NCI-H1092 (cell line): ENCODE data around the gene GNPDA2.

ENCODE experiments used
- DNase-seq: peaks from one replicate; lab custom pipeline; 2025; lab: John Stamatoyannopoulos, UW

The GNPDA2 gene

DNA sequence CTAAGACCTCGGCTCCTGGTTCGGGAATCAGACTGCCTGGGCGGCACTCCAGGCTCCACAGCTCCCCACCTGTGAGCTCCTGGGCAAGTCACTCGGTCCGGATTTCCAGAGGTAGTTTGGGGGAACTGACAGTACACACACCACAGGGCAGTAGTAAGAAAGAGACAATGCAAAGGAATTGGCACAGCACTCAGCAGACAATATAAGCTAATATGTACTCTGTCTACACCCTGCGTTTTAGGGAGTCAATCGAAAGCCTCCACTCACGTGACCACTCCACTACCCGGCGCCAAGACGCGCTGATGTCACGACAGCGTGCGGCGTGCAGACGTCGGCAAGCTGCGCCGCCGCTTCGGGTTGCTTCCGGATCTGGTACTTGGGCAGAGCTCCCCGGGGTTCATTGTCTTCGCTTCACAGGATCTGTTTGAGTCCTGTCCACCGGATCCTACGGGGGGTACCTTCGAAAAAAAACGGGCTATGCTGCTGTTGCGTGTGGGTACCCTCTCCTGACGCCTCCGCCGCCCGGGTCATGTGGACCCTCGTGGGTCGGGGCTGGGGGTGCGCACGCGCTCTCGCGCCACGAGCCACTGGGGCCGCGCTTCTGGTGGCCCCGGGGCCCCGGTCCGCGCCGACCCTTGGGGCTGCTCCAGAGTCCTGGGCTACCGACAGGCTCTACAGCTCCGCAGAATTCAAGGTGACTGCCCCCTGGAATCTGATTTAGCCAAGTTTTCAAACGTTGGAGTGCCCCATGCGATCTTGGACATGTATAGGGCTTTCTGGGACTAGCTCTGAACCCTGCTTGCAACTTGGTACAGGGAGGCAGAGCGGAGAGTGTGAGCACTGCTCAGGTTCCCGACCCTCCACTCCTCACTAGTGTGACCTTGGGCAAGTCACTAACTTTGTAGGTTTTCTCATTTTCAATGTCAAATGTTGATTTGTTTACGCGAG, 48.0 kb downstream of the GNPDA2 start, which contains the start of gene GUF1:
Gene GUF1 (plus strand): TSS at position 327 of the 948 bp plus-strand sequence. CDS start 203 bp downstream, at position 530.
- DNase-seq: peak; percentile 86

DNA sequence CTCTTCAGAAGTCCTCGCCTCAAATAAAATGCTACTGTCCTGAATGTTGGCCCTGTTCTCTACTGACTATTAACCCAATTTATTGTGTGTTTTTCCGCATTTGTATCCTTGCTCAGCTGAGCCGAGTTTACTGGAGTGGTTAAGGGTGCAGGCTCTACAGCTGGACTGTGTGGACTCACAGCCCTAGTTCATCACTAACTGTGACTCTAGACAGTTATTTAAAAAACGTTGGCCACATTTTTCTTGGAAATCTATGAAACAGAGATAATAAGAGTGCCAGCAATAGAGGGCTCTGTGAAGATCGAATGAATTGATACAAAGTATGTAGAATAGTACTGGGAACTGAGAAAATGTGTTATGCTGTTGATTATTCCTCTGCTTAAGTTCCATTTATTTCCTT, 51.0 kb downstream of the GNPDA2 start:
- no peak for DNase-seq

DNA sequence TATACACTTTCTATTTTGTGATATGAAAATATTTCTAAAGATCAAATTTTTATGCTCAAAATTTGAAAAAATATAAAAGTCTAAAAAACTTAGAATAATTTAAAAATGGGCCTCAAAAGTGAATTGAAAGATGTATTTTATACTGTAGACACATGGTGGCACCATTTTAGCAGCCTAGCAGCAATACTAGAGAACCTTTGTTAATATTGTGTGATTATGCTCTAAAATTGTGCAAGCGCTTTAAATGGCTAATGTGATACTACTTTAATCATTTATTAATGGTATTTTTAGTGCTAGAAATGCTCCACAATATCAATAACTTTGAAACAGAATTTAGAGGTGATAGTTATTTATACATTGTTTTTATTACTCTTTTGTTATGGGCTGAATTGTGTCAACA, 51.9 kb downstream of the GNPDA2 start:
- DNase-seq: no peak

DNA sequence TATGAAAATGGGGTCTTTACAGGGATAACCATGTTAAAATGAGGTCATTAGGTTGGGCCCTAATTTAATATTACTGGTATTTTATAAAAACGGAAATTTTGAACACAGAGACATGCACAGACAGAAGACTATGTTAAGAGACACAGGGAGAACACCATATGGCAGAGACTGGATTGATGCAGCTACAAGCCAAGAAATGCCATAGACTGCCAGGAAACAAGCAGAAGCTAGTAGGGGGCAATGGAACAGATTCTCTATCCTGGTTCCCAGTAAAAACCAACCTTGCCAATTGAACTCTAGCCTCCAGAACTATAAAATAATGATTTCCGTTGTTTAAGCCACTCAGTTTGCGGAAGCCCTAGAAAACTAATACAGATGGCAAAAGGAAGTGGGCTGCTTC, 54.7 kb downstream of the GNPDA2 start:
- no peak for DNase-seq

DNA sequence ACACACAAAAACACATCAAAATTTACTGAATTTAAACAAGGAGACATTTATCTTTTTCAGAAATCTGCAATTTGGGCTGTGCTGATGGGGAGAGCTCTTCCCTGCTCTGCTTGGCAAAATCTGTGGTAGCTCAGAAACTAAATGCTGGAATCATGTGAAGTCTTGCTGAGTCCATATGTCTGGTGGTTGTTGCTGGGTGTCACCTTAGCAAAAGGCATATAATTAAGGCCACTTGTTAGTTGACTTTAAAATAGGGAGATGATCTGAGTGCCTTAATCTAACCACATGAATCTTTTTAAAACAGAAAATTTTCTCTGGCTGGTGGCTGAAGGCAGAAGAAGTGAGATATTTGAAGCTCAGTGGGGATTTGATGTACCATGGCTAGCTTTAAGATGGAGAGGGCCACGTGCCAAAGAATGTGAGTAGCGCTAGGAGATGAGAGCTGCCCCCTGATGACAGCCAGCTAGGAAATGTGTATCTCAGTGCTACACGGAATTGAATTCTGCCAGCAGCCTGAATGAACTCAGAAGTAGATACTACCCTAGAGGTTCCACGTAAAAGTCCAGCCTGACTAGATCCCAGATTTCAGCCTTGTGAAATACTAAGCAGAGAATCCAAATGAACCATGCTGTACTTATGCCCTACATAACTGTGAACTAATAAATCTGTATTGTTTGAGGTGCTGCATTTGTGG, 55.7 kb downstream of the GNPDA2 start:
- no peak for DNase-seq

DNA sequence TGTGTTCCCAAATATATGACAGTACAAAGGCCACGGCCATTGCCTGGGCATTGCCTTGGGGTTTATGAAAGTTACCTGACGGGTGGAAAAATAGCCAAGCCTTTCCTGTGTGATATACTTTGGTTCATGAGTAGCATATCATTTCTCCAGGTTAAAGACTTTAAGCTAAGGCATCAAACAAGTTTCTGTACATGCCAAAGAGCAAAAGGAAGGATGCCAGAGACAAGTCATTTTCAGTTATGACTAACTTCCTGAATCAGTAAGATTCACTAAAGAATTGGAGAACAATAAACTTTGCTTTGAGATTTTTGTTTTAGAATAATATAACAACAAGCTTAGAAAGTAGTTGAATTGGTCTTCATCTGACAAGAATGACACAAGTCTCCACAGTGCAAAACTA, 57.8 kb downstream of the GNPDA2 start:
- DNase-seq: no peak

DNA sequence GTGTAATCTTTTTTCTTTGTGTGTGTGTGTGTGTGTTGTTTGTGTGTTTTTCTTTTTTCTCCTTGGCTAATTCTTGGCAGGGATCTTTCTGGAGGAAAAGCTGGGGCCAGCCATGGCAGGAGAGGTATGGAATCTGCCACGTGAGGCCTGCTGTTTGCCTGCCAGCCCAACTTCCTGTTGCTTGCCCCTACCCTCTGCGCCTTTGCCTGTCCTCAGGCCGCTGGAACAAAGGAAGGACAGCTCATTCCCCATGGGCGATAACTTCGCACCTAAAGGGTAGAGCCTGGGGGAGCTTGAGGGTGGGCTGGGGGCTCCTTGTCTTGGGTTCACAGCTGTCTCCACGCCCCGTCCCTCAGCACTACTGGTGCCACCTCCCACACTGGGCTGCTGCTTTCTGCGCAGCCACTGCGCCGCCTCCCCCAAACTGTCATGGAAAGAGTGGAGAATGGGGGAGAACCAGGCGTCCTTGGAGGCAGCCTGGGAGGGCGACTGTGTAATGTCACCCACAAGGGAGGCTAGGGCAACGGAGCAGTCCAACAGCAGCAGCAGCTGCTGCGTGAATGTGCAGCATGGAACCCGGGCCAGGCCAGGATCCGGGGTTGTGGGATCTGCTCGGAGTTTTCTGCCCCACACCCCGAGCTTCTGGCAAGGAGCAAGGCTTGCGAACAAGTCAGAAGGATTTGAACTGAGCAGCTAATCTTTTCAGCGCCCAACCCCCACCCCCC, 62.7 kb downstream of the GNPDA2 start:
- no peak for DNase-seq

DNA sequence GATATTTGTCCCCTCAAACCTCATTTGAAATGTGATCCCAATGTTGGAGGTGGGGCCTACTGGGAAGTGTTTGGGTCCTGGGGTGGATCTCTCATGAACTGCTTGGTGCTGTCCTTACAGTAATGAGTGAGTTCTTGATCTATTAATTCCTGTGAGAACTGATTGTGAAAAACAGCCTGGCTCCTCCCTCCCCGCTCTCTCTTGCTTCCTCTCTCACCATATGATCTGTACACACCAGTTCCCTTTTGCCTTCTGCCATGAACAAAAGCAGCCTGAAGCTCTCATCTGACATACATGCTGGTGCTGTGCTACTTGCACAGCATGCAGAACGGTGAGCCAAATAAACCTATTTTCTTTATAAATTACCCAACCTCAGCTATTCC, 63.7 kb downstream of the GNPDA2 start:
- no peak for DNase-seq

DNA sequence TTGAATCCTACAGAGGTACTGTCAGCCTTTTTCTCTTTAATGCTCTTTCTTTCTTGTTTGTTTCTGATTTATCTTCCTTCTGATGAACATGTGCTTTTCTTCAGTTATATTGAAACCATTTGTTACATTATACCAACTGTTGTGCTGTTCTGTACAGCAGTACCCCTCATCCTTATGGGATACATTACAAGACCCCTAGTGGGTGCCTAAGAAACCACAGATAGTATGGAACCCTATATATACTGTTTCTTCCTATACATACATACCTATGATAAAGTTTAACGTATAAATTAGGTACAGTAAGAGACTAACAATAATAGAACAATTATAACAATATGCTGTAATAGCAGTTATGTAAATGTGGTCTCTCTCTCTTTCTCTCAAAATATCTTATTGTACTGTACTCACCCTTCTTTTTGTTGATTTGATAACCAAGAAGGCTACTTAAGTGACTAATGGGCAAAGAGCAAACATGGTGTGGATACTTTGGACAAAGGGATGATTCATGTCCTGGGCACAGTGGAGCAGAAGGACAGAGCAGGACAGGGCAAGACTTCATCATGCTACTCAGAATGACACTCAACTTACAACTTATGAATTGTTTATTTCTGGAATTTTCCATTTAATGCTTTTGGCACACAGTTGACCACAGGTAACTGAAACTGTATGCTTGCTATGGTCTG, 64.3 kb downstream of the GNPDA2 start:
- no peak for DNase-seq

DNA sequence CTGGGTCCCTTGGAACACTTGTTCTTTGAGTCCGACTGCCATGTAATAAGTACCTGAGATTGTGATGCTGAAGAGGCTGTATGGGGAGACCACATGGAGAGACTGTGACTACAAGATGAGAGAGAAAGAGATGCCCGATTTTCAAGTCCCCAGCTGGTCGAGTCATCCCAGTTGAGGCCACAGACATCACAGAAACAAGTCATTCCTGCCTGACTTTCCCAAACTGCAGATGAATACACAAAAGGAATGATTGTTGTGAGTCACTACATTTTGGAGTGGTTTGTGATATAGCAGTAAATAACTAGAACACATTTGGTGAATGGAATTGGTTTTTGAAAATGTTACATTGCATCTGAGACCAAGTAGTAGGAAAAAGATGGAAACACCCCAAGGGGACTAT, 66.0 kb downstream of the GNPDA2 start:
- DNase-seq: no peak

DNA sequence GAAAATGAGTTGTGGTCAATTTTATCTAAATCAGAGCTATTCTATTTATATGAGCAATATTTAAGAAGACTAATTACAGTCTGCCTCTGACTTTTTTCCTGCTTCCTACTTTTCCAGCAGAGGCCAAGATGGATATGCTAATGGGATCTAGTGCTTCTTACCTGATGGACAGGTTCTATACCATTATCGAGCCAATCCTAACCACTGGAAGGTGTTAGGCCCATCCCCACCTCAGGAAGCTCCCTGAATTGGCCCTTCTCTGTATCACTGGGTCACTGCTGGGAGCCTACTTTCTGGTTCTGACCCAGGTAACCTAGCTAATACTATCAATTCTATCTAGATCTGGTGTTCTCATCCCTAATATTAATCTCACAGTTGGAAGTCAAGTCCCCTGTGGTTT, 74.4 kb downstream of the GNPDA2 start:
- no peak for DNase-seq
